OCI-LY3 (cell line): Measurements from ENCODE around the gene MIDN.

ENCODE experiments used
- H2AFZ ChIP-seq: fragments of 200-600, 300-600 bp; shearing (Covaris generic); 2 replicates; pipeline ENCODE4 v1.6.0; 2014; ENCODE audit warnings: antibody characterized with exemption, low read depth, low read length
- H3K27ac ChIP-seq: fragments of 200-600, 300-600 bp; sonication (generic); 2 replicates; pipeline ENCODE4 v1.5.1; 2014; ENCODE audit warnings: mild to moderate bottlenecking, low read length, moderate library complexity, mixed read lengths
- H3K27me3 ChIP-seq: fragments of 200-600, 300-600 bp; sonication (generic); 2 replicates; pipeline ENCODE4 v1.6.1; 2014; ENCODE audit warnings: low read depth, low read length, mixed read lengths
- H3K36me3 ChIP-seq: fragments of 200-600, 300-600 bp; sonication (generic); replicated peaks from 2 replicates; pipeline ENCODE3; 2014; ENCODE audit warnings: low read depth, low read length, mixed read lengths
- H3K4me1 ChIP-seq: fragments of 300-600, 200-600 bp; sonication (generic); 2 replicates; pipeline ENCODE4 v1.6.1; 2014; ENCODE audit warnings: low read length, mixed read lengths
- H3K4me2 ChIP-seq: fragments of 200-600, 300-600 bp; sonication (generic); 2 replicates; pipeline ENCODE4 v1.6.1; 2014; ENCODE audit warnings: low read length, mixed read lengths
- H3K4me3 ChIP-seq: fragments of 300-600, 200-600 bp; sonication (generic); 2 replicates; pipeline ENCODE4 v1.5.1; 2014; ENCODE audit warnings: antibody characterized with exemption, mild to moderate bottlenecking, low read length, moderate library complexity
- H3K79me2 ChIP-seq: fragments of 300-600, 200-600 bp; shearing (Covaris generic); 2 replicates; pipeline ENCODE4 v1.6.1; 2014; ENCODE audit warnings: mild to moderate bottlenecking, low read length, mixed read lengths
- H3K9ac ChIP-seq: fragments of 300-600, 200-600 bp; shearing (Covaris generic); 2 replicates; pipeline ENCODE4 v1.6.0; 2014; ENCODE audit warnings: mild to moderate bottlenecking, low read length, moderate library complexity
- H3K9me3 ChIP-seq: fragments of 200-600, 300-600 bp; shearing (Covaris generic); 2 replicates; pipeline ENCODE4 v1.6.1; 2014; ENCODE audit warnings: low read length, mixed read lengths; ENCODE audit not compliant: insufficient read depth
- H4K20me1 ChIP-seq: fragments of 200-600, 300-600 bp; sonication (generic); 2 replicates; pipeline ENCODE4 v1.6.1; 2016; ENCODE audit warnings: low read length, mixed read lengths; ENCODE audit not compliant: insufficient read depth
- EZH2phosphoT487 ChIP-seq: fragments of 200-600 bp; shearing (Covaris generic); IDR thresholded peaks from 2 replicates; pipeline ENCODE4 v1.6.1; 2018; ENCODE audit warnings: antibody characterized with exemption, mixed run types, low read depth
- TF ChIP-seq, protein P1 (sequence below): fragments of 200-600, 300-600 bp; sonication (generic); IDR thresholded peaks from 2 replicates; pipeline ENCODE4 v1.5.1; 2014; ENCODE audit warnings: antibody characterized with exemption, low read length, low read depth

Gene MIDN

DNA sequence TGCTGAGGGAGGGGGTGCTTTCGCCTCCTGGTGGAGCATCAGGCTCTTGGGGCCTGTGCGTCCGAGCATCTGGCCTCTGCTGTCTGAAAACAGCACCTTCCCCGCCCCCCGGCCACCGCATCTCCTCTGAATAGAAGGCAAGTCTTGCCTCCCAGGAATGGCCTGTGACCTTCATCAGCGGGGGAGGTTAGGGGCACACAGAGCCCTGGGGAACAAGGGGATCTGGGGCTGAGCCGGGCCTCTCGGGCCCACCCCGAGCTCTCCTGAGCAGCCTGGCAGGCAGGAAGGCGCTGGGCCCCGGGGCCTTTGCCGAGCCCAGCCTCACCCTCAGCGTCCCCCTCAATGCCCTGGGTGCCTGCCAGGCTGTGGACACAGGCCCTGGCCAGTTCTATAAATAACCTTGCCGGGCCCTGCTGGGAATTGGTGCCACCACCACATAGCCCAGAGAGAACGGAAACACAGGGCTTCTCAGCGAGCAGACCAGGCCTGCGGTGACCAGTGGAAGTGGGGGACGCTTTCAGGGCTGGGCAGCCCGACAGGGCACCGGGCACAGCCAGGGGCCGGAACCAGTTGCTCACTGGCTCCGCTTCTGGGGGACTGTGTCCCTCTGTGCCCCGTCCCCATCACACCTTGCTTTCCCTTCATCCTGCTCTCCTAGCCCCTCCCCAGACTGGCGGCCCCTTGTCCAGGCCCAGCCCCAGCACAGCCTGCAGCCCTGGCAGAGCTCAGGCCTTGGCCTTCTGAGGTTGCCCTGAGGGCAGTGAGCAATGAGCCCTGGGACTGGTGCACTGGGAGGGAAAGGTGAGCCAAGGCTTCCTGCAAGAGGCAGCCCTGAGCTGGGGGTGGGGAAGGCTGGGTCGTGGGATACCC, 33.3 kb upstream of the MIDN start:
- Histone ChIP-seq H3K36me3 (peaks cover 17% of the 10 kb centered on the region), H3K27ac (no peak overlapping the region)

DNA sequence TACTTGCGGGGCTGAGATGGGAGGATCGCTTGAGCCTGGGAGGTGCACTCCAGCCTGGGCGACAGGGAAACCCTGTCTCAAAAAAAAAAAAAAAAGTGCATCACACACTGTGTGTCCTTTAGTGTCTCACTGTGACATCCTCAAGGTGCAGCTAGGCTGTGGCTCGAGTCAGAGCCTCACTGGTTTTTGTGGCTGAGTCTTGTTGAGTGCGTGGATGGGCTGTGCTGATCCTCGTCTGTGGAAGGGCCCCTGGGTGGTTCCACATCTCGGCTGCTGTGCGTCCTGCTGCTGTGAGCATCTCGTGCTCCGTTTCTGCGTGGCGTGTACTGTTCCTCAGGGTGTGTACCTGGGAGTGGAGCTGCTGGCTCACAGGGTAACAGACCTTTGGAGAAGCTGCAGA, 31.6 kb upstream of the MIDN start:
- H3K36me3 ChIP-seq = peaks cover 17% of the 10 kb centered on the region
- H3K4me2 ChIP-seq = no peak overlapping the region
- H3K4me1 ChIP-seq = peaks cover 11% of the 10 kb centered on the region; the same call in 1 of the 2 replicates
- TF ChIP-seq, protein P1, sequence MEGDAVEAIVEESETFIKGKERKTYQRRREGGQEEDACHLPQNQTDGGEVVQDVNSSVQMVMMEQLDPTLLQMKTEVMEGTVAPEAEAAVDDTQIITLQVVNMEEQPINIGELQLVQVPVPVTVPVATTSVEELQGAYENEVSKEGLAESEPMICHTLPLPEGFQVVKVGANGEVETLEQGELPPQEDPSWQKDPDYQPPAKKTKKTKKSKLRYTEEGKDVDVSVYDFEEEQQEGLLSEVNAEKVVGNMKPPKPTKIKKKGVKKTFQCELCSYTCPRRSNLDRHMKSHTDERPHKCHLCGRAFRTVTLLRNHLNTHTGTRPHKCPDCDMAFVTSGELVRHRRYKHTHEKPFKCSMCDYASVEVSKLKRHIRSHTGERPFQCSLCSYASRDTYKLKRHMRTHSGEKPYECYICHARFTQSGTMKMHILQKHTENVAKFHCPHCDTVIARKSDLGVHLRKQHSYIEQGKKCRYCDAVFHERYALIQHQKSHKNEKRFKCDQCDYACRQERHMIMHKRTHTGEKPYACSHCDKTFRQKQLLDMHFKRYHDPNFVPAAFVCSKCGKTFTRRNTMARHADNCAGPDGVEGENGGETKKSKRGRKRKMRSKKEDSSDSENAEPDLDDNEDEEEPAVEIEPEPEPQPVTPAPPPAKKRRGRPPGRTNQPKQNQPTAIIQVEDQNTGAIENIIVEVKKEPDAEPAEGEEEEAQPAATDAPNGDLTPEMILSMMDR = no peak
- no peak for TF ChIP-seq EZH2phosphoT487
- no peak overlapping the region for H3K4me3 ChIP-seq
- no peaks in the 10 kb centered on the region for H3K9me3 ChIP-seq
- no peak overlapping the region for H2AFZ ChIP-seq
- peaks cover 65% of the 10 kb centered on the region for H3K79me2 ChIP-seq
- no peak overlapping the region for H3K27ac ChIP-seq
- H3K9ac ChIP-seq = no peak overlapping the region
- H3K27me3 ChIP-seq = no peaks in the 10 kb centered on the region
- peaks cover 54% of the 10 kb centered on the region for H4K20me1 ChIP-seq

More for the DNA sequence above, 33.3 kb upstream of the MIDN start:
- Histone ChIP-seq H3K79me2 (peaks cover 82% of the 10 kb centered on the region), H3K4me1 (peaks cover 11% of the 10 kb centered on the region; the same call in 1 of the 2 replicates), H4K20me1 (peaks cover 54% of the 10 kb centered on the region), H2AFZ (no peak overlapping the region), H3K9me3 (no peaks in the 10 kb centered on the region), H3K9ac (no peak overlapping the region), H3K4me3 (no peak overlapping the region), H3K27me3 (no peaks in the 10 kb centered on the region), H3K4me2 (no peak overlapping the region)
- TF ChIP-seq, protein P1 = no peak
- TF ChIP-seq EZH2phosphoT487 = no peak

DNA sequence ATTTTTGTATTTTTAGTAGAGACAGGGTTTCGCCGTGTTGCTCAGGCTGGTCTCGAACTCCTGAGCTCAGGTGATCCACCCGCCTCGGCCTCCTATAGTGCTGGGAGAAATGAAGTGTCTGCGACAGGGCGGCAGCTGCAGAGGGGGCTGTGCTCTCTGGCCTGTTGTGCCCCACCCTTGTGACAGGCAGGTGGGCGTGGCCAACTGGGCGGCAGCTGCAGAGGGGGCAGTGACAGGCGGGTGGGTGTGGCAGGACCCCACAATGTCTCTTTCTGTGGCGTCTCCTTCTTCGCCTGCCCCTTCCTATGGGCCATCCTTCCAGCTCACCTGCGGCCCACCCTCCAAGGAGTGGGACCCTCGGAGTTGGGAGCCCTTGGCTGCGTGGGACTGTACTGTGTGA, 31.0 kb upstream of the MIDN start:
- H3K4me3 ChIP-seq = no peak overlapping the region
- peaks cover 52% of the 10 kb centered on the region for H4K20me1 ChIP-seq
- H3K79me2 ChIP-seq = peaks cover 59% of the 10 kb centered on the region
- no peaks in the 10 kb centered on the region for H3K9me3 ChIP-seq
- H3K4me1 ChIP-seq = peaks cover 11% of the 10 kb centered on the region; the same call in 1 of the 2 replicates
- H3K9ac ChIP-seq = no peak overlapping the region
- H3K27me3 ChIP-seq = no peaks in the 10 kb centered on the region
- H2AFZ ChIP-seq = no peak overlapping the region
- H3K36me3 ChIP-seq = peaks cover 14% of the 10 kb centered on the region
- H3K27ac ChIP-seq = no peak overlapping the region
- H3K4me2 ChIP-seq = no peak overlapping the region
- TF ChIP-seq, protein P1 = no peak
- TF ChIP-seq EZH2phosphoT487 = no peak

DNA sequence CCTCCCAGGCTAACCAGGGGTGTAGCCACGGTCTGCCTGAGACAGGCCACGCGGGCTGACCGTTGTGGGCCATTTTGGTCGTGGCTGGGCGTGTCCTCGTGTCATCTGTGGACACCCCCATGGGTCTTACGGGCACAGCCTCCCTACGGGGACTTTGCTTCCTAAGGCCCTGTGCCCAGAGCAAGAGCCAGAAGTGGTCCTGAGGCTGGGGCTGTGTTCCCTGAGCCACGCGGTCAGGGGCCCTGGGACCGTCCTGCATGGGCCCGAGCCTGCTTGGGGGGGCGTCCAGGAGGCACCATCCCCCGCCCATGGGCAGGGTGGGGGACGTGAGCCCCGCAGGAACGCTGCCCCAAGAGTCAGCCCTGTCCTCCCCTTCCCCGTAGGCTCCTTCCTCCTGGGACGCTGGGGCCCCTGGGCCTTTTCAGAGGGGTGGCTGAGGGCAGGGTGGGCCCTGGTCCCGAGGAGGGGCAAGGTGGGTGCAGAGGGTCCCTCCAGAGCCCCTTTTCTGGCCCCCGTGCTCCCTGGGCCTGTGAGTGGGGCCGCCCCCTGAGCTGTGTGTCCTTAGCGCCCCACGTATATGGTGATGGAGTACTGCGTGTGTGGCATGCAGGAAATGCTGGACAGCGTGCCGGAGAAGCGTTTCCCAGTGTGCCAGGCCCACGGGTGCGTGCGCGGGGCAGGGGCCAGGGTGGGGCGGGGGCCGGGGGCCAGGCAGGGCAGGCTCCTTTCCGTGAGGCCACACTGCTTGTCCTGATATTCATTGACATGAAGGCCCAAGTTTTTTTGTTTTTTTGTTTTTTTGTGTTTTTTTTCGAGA, 29.4 kb upstream of the MIDN start:
- Histone ChIP-seq H3K36me3 (peaks cover 7% of the 10 kb centered on the region), H3K9me3 (no peaks in the 10 kb centered on the region), H2AFZ (no peak overlapping the region), H3K79me2 (peaks cover 45% of the 10 kb centered on the region), H3K27ac (no peak overlapping the region), H4K20me1 (peaks cover 46% of the 10 kb centered on the region), H3K4me2 (no peak overlapping the region), H3K9ac (no peak overlapping the region), H3K4me1 (peaks cover 3% of the 10 kb centered on the region; the same call in 1 of the 2 replicates), H3K4me3 (no peak overlapping the region), H3K27me3 (no peaks in the 10 kb centered on the region)
- TF ChIP-seq EZH2phosphoT487 = no peak
- TF ChIP-seq, protein P1 = no peak
